Smooth muscle cell (in vitro differentiated cells): Measurements from ENCODE around the gene ZCCHC9. TPM values are rescaled to one million over a fixed set of nuclear protein-coding genes. Genes with fewer than 3 reads are reported as not detected.

Experiments used
- DNase-seq: peaks from one replicate; lab custom pipeline; 2025; ENCODE audit not compliant: unreplicated experiment; lab: John Stamatoyannopoulos, UW
- H2AFZ ChIP-seq: fragments of 200-600 bp; sonication (generic); 2 replicates; pipeline ENCODE4 v1.6.0; 2016; ENCODE audit warnings: antibody characterized with exemption, low read depth, mild to moderate bottlenecking
- H3F3A ChIP-seq: fragments of 200-600 bp; sonication (generic); 2 replicates; pipeline ENCODE4 v1.6.0; 2017; ENCODE audit warnings: antibody characterized with exemption, low read depth
- H3K27ac ChIP-seq: fragments of 200-600 bp; sonication (generic); 2 replicates; pipeline ENCODE4 v1.5.1; 2016; ENCODE audit warnings: low read depth, mild to moderate bottlenecking
- H3K27me3 ChIP-seq: fragments of 200-600 bp; sonication (generic); 2 replicates; pipeline ENCODE4 v1.6.1; 2016; ENCODE audit warnings: low read depth, mild to moderate bottlenecking
- H3K36me3 ChIP-seq: fragments of 200-600 bp; sonication (generic); 2 replicates; pipeline ENCODE4 v1.5.1; 2016; ENCODE audit warnings: low read depth
- H3K4me1 ChIP-seq: fragments of 200-600 bp; sonication (generic); 2 replicates; pipeline ENCODE4 v1.5.1; 2016; ENCODE audit warnings: low read depth
- H3K4me2 ChIP-seq: fragments of 200-600 bp; sonication (generic); 2 replicates; pipeline ENCODE4 v1.6.0; 2016; ENCODE audit warnings: mild to moderate bottlenecking
- H3K4me3 ChIP-seq: fragments of 200-600 bp; sonication (generic); 2 replicates; pipeline ENCODE4 v1.5.1; 2016; ENCODE audit warnings: mild to moderate bottlenecking
- H3K79me2 ChIP-seq: fragments of 200-600 bp; sonication (generic); 2 replicates; pipeline ENCODE4 v1.6.0; 2016; ENCODE audit warnings: low read depth, mild to moderate bottlenecking
- H3K9ac ChIP-seq: fragments of 200-600 bp; sonication (generic); 2 replicates; pipeline ENCODE4 v1.6.0; 2016; ENCODE audit warnings: low read depth
- H3K9me3 ChIP-seq: fragments of 200-600 bp; sonication (generic); replicated peaks from 2 replicates; pipeline ENCODE4 v1.5.1; 2016; ENCODE audit warnings: low read depth
- H4K20me1 ChIP-seq: fragments of 200-600 bp; sonication (generic); 2 replicates; pipeline ENCODE4 v1.6.0; 2016; ENCODE audit warnings: low read depth
- CTCF ChIP-seq: fragments of 200-600 bp; sonication (generic); IDR thresholded peaks from 2 replicates; pipeline ENCODE4 v1.5.1; 2017; ENCODE audit warnings: borderline replicate concordance, mild to moderate bottlenecking, antibody characterized with exemption; ENCODE audit not compliant: insufficient read depth, poor library complexity, severe bottlenecking
- WGBS: methylation state at CpG from one replicate; pipeline ENCODE4 v1.1.7; 2016; ENCODE audit warnings: low lambda C conversion rate; 5-methylcytosine and 5-hydroxymethylcytosine counted together
- polyA plus RNA-seq: library from polyadenylated mRNA; unstranded; fragments of >200 nt; fragmentation: Nextera tagmentation; extraction: Ambion mirVana; gene quantifications from 2 replicates; pipeline ENCODE4 v1.2.1, GENCODE V29; 2016
- total RNA-seq: library from RNA; depleted of rRNA; stranded (reverse); fragments of >200 nt; gene quantifications from 2 replicates; pipeline ENCODE4 v1.2.3, GENCODE V29; 2014

ZCCHC9 gene
- total and polyA plus RNA-seq, 2 experiments from 2014 or later = 33.9 to 53.0 TPM

- no peaks in the 10 kb centered on the region for H3F3A ChIP-seq
- no peaks in the 10 kb centered on the region for H3K79me2 ChIP-seq
- H3K27ac ChIP-seq = no peak overlapping the region
- no peak overlapping the region for H3K9ac ChIP-seq
- no peak overlapping the region for H2AFZ ChIP-seq
- peaks cover 16% of the 10 kb centered on the region for H3K36me3 ChIP-seq
- no peaks in the 10 kb centered on the region for H3K4me1 ChIP-seq
- no peaks in the 10 kb centered on the region for H3K9me3 ChIP-seq
- no peak for TF ChIP-seq CTCF
- H3K4me2 ChIP-seq = no peak overlapping the region
- no peaks in the 10 kb centered on the region for H4K20me1 ChIP-seq
- 74% methylated on average over 1 of the region's 1 CpG for WGBS
- H3K4me3 ChIP-seq = no peak overlapping the region
- no peak for DNase-seq
- H3K27me3 ChIP-seq = no peaks in the 10 kb centered on the region
Observed at GRCh38 chr5:81315336-81315735, 13.9 kb downstream of the ZCCHC9 start.

- Histone ChIP-seq H3K27ac (no peak overlapping the region), H3K9ac (no peak overlapping the region), H3K4me3 (no peak overlapping the region), H4K20me1 (no peaks in the 10 kb centered on the region), H3K79me2 (no peaks in the 10 kb centered on the region), H3K4me2 (no peak overlapping the region), H3K27me3 (no peaks in the 10 kb centered on the region), H2AFZ (no peak overlapping the region), H3K9me3 (no peaks in the 10 kb centered on the region), H3K4me1 (no peaks in the 10 kb centered on the region), H3K36me3 (peaks cover 16% of the 10 kb centered on the region), H3F3A (no peaks in the 10 kb centered on the region)
- TF ChIP-seq CTCF = no peak
- 96% methylated on average over 4 of the region's 4 CpGs for WGBS
- no peak for DNase-seq
Observed at GRCh38 chr5:81315830-81316229, 14.4 kb downstream of the ZCCHC9 start.

DNA sequence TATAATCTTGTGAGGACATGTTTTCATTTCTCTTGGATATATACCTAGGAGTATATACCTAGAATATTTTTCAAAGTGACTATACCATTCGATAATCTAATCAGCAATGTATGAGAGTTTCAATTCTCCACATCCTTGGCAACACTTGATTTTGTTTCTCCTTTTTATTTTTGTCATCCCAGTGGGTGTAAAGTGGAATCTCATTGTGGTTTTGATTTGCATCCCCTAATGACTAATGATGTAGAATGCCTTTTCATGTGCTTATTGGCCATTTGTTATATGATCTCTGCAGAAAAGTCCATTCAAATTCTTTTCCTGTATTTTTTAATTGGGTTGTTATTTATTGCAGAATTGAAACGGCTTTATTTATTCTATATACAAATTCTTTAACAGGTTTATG lies 15.2 kb downstream of the ZCCHC9 start:
- H3K4me2 ChIP-seq = no peak overlapping the region
- no peak overlapping the region for H2AFZ ChIP-seq
- no peak for DNase-seq
- no peaks in the 10 kb centered on the region for H3K27me3 ChIP-seq
- no peak for TF ChIP-seq CTCF
- H3K9me3 ChIP-seq = no peaks in the 10 kb centered on the region
- no peaks in the 10 kb centered on the region for H3K79me2 ChIP-seq
- H3K4me3 ChIP-seq = no peak overlapping the region
- H3F3A ChIP-seq = no peaks in the 10 kb centered on the region
- H4K20me1 ChIP-seq = no peaks in the 10 kb centered on the region
- H3K9ac ChIP-seq = no peak overlapping the region
- H3K27ac ChIP-seq = no peak overlapping the region
- WGBS = 100% methylated on average over 2 of the region's 2 CpGs
- H3K36me3 ChIP-seq = peaks cover 8% of the 10 kb centered on the region
- no peaks in the 10 kb centered on the region for H3K4me1 ChIP-seq

DNA sequence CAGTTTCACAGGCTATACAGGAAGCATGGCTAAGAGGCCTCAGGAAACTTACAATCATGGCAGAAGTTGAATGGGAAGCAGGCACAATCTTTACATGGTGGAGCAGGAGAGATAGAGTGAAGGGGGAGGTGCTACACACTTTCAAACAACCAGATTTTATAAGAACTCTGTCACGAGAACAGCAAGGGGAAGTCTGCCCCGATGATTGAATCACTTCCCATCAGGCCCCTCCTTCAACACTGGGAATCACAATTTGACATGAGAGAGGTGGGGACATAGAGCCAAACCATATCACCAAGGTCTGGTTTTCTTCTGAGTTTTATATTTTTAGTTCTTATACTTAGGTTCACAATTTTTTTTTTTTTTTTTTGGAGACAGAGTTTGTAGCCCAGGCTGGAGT lies 16.1 kb downstream of the ZCCHC9 start:
- Histone ChIP-seq H3K27me3 (no peaks in the 10 kb centered on the region), H3K27ac (no peak overlapping the region), H3K79me2 (no peaks in the 10 kb centered on the region), H3K9me3 (no peaks in the 10 kb centered on the region), H4K20me1 (no peaks in the 10 kb centered on the region), H3K4me3 (no peak overlapping the region), H3K36me3 (peaks cover 5% of the 10 kb centered on the region), H2AFZ (no peak overlapping the region), H3K4me2 (no peak overlapping the region), H3K9ac (no peak overlapping the region), H3K4me1 (no peaks in the 10 kb centered on the region), H3F3A (no peaks in the 10 kb centered on the region)
- no peak for DNase-seq
- WGBS = 88% methylated on average over 2 of the region's 2 CpGs
- no peak for TF ChIP-seq CTCF
